Karpas-422 (cell line): ENCODE results near the gene ADAM15. TPM values are rescaled to one million over a fixed set of nuclear protein-coding genes. Genes with fewer than 3 reads are reported as not detected.
A peak's percentile ranks its signal among the peaks of the same experiment; 100 is the strongest.

ENCODE experiments used
- DNase-seq: peaks from one replicate; pipeline ENCODE4 v3.0.0-alpha.2; 2015
- H2AFZ ChIP-seq: fragments of 200-600 bp; sonication (generic); 2 replicates; pipeline ENCODE4 v1.6.1; 2014; ENCODE audit warnings: antibody characterized with exemption, low read length, mixed read lengths
- H3K27ac ChIP-seq: fragments of 200-600 bp; sonication (generic); 2 replicates; pipeline ENCODE4 v1.5.1; 2014; ENCODE audit warnings: mild to moderate bottlenecking, low read length, moderate library complexity
- H3K27me3 ChIP-seq: fragments of 200-600 bp; sonication (generic); 2 replicates; pipeline ENCODE4 v1.6.1; 2014; ENCODE audit warnings: low read length, mixed read lengths
- H3K36me3 ChIP-seq: fragments of 200-600 bp; sonication (generic); 2 replicates; pipeline ENCODE4 v1.6.1; 2014; ENCODE audit warnings: low read length, mixed read lengths; ENCODE audit not compliant: insufficient read depth
- H3K4me1 ChIP-seq: fragments of 200-600 bp; sonication (generic); 2 replicates; pipeline ENCODE4 v1.6.1; 2014; ENCODE audit warnings: mild to moderate bottlenecking, low read length, mixed read lengths
- H3K4me2 ChIP-seq: fragments of 200-600 bp; sonication (generic); 2 replicates; pipeline ENCODE4 v1.6.1; 2014; ENCODE audit warnings: low read length, low read depth, mild to moderate bottlenecking; ENCODE audit not compliant: poor library complexity, severe bottlenecking
- H3K4me3 ChIP-seq: fragments of 200-600 bp; sonication (generic); 2 replicates; pipeline ENCODE4 v1.5.1; 2014; ENCODE audit warnings: mild to moderate bottlenecking, antibody characterized with exemption, low read length, mixed read lengths
- H3K79me2 ChIP-seq: fragments of 200-600 bp; sonication (generic); 2 replicates; pipeline ENCODE4 v1.6.1; 2014; ENCODE audit warnings: mild to moderate bottlenecking, low read length, mixed read lengths
- H3K9ac ChIP-seq: fragments of 200-600 bp; sonication (generic); 2 replicates; pipeline ENCODE4 v1.6.0; 2014; ENCODE audit warnings: low read length
- H3K9me2 ChIP-seq: fragments of 200-600 bp; sonication (generic), shearing (Covaris generic); replicated peaks from 2 replicates; pipeline ENCODE4 v1.6.0; 2014; ENCODE audit warnings: mild to moderate bottlenecking, low read length, moderate library complexity; ENCODE audit not compliant: insufficient read depth
- H3K9me3 ChIP-seq: fragments of 300-700, 200-600 bp; sonication (generic); 2 replicates; pipeline ENCODE4 v1.6.1; 2014; ENCODE audit warnings: low read length, mixed read lengths
- H4K20me1 ChIP-seq: fragments of 200-600 bp; sonication (generic); 2 replicates; pipeline ENCODE4 v1.6.1; 2014; ENCODE audit warnings: mild to moderate bottlenecking, antibody characterized with exemption, low read length, low read depth; ENCODE audit not compliant: insufficient read depth
- total RNA-seq: library from RNA; depleted of rRNA; stranded (reverse); fragments of >200 nt; shearing (Covaris generic); gene quantifications from 2 replicates; pipeline ENCODE4 v1.2.3, GENCODE V29; 2014; ENCODE audit warnings: low replicate concordance

Gene ADAM15
- total RNA-seq, 1 experiment from 2014 or later: 33.6 TPM

GRCh38 chr1:155010211-155010918, 40.8 kb upstream of the ADAM15 start:
- DNase-seq: peak; percentile 39
- peaks cover 14% of the 10 kb centered on the region; the same call in 1 of the 2 replicates for H3K79me2 ChIP-seq
- H3K9me3 ChIP-seq: no peaks in the 10 kb centered on the region
- no peaks in the 10 kb centered on the region for H4K20me1 ChIP-seq
- H3K9me2 ChIP-seq: no peaks in the 10 kb centered on the region
- H3K36me3 ChIP-seq: no peaks in the 10 kb centered on the region
- H3K9ac ChIP-seq: no peak overlapping the region
- no peaks in the 10 kb centered on the region for H3K27me3 ChIP-seq
- no peak overlapping the region for H2AFZ ChIP-seq
- no peak overlapping the region for H3K4me2 ChIP-seq
- H3K4me1 ChIP-seq: peaks cover 79% of the 10 kb centered on the region
- no peak overlapping the region for H3K4me3 ChIP-seq
- H3K27ac ChIP-seq: no peak overlapping the region

GRCh38 chr1:155011004-155011416, 40.1 kb upstream of the ADAM15 start:
- Histone ChIP-seq H3K4me1 (peaks cover 77% of the 10 kb centered on the region), H2AFZ (no peak overlapping the region), H3K9me3 (no peaks in the 10 kb centered on the region), H3K79me2 (peaks cover 12% of the 10 kb centered on the region; the same call in 1 of the 2 replicates), H3K27me3 (no peaks in the 10 kb centered on the region), H3K4me3 (no peak overlapping the region), H3K36me3 (no peaks in the 10 kb centered on the region), H3K9ac (no peak overlapping the region), H4K20me1 (no peaks in the 10 kb centered on the region), H3K4me2 (no peak overlapping the region), H3K9me2 (no peaks in the 10 kb centered on the region), H3K27ac (no peak overlapping the region)
- DNase-seq: peak; percentile 39

GRCh38 chr1:155011437-155012025, 39.6 kb upstream of the ADAM15 start:
- no peak overlapping the region for H3K4me3 ChIP-seq
- H4K20me1 ChIP-seq: no peaks in the 10 kb centered on the region
- H3K27me3 ChIP-seq: no peaks in the 10 kb centered on the region
- no peaks in the 10 kb centered on the region for H3K9me3 ChIP-seq
- H3K36me3 ChIP-seq: no peaks in the 10 kb centered on the region
- peaks cover 12% of the 10 kb centered on the region; the same call in 1 of the 2 replicates for H3K79me2 ChIP-seq
- no peaks in the 10 kb centered on the region for H3K9me2 ChIP-seq
- no peak overlapping the region for H2AFZ ChIP-seq
- peak; percentile 34 for DNase-seq
- H3K27ac ChIP-seq: no peak overlapping the region
- H3K4me2 ChIP-seq: no peak overlapping the region
- peaks cover 77% of the 10 kb centered on the region for H3K4me1 ChIP-seq
- H3K9ac ChIP-seq: no peak overlapping the region

GRCh38 chr1:155012026-155012546, 39.0 kb upstream of the ADAM15 start:
- Histone ChIP-seq H3K4me3 (no peak overlapping the region), H3K4me2 (no peak overlapping the region), H2AFZ (no peak overlapping the region), H4K20me1 (no peaks in the 10 kb centered on the region), H3K27ac (no peak overlapping the region), H3K9me2 (no peaks in the 10 kb centered on the region), H3K79me2 (peaks cover 11% of the 10 kb centered on the region; the same call in 1 of the 2 replicates), H3K9ac (no peak overlapping the region), H3K36me3 (no peaks in the 10 kb centered on the region), H3K4me1 (peaks cover 77% of the 10 kb centered on the region), H3K27me3 (no peaks in the 10 kb centered on the region), H3K9me3 (no peaks in the 10 kb centered on the region)
- DNase-seq: peak; percentile 69

GRCh38 chr1:155012776-155013602, 38.1 kb upstream of the ADAM15 start:
- Histone ChIP-seq H2AFZ (no peak overlapping the region), H3K4me1 (peaks cover 79% of the 10 kb centered on the region), H3K79me2 (peaks cover 5% of the 10 kb centered on the region; the same call in 1 of the 2 replicates), H3K4me2 (no peak overlapping the region), H3K9ac (no peak overlapping the region), H3K36me3 (no peaks in the 10 kb centered on the region), H3K9me3 (no peaks in the 10 kb centered on the region), H3K9me2 (no peaks in the 10 kb centered on the region), H3K4me3 (no peak overlapping the region), H4K20me1 (no peaks in the 10 kb centered on the region), H3K27me3 (no peaks in the 10 kb centered on the region), H3K27ac (peak overlapping the region; percentile 40)
- no peak for DNase-seq

GRCh38 chr1:155013632-155014031, 37.5 kb upstream of the ADAM15 start:
- H2AFZ ChIP-seq: no peak overlapping the region
- no peaks in the 10 kb centered on the region for H3K27me3 ChIP-seq
- no peak overlapping the region for H3K4me2 ChIP-seq
- no peaks in the 10 kb centered on the region for H3K79me2 ChIP-seq
- H3K36me3 ChIP-seq: no peaks in the 10 kb centered on the region
- H4K20me1 ChIP-seq: no peaks in the 10 kb centered on the region
- H3K9me3 ChIP-seq: no peaks in the 10 kb centered on the region
- H3K9ac ChIP-seq: no peak overlapping the region
- no peaks in the 10 kb centered on the region for H3K9me2 ChIP-seq
- no peak for DNase-seq
- no peak overlapping the region for H3K4me3 ChIP-seq
- peak overlapping the region; percentile 40; the same call in 1 of the 2 replicates for H3K27ac ChIP-seq
- peaks cover 78% of the 10 kb centered on the region for H3K4me1 ChIP-seq

- Histone ChIP-seq H3K9me3 (no peaks in the 10 kb centered on the region), H4K20me1 (no peaks in the 10 kb centered on the region; the same call in 1 of the 2 replicates), H3K9ac (no peak overlapping the region), H3K27ac (no peak overlapping the region), H3K36me3 (0 out of 2 replicates have a peak, but pooled peaks cover 3% of the 10 kb centered on the region), H3K27me3 (no peaks in the 10 kb centered on the region), H3K4me1 (peaks cover 70% of the 10 kb centered on the region), H3K4me2 (no peak overlapping the region), H2AFZ (no peak overlapping the region), H3K4me3 (no peak overlapping the region), H3K79me2 (no peaks in the 10 kb centered on the region), H3K9me2 (no peaks in the 10 kb centered on the region)
- no peak for DNase-seq
Observed at GRCh38 chr1:155014709-155015508, 36.2 kb upstream of the ADAM15 start.
